Measurements from ENCODE around the gene COMMD10.

The COMMD10 gene

DNA sequence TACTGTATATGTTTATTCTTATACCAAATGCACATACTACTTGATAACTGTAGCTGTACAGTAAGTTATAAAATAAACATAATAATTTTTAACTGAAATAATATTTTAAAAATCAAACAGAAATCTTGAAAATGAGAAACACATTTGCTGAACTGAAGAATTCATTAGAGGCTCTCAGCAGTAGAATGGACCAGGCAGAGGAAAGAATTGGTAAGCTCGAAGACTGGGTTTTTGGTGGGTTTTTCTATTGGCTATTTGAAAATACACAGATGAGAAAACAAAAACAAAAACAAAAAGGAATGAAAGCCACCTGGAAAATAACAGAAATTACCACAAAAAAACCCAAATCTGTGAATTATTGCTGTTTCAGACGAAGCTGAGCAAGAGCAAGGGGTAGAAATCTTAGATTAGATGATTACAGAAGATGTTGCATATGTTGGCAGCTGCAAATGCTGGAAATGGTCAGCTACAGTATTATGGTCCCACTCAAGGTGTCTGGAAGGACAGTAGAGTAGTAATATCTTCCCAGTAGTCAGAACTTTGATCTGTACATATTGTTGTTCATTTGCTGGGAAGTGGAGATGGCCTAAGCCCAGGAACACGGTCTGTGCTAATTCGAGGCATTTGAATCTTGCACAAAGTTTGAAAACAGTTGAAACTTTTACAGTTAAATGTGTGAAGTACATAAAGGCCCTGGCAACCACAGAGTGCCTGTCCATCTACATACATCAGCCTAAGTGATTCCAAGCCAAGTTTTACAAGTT, 233.4 kb downstream of the COMMD10 start:
- peaks cover 11% of the 10 kb centered on the region for H3K4me1 ChIP-seq (ENCODE audit: insufficient read depth, low read length)
- no peak overlapping the region for H3K27ac ChIP-seq (ENCODE audit: low read depth, low read length)
- H3K4me3 ChIP-seq (ENCODE audit: low read depth in 1 of 2, low read length in 2 of 2), result no peak overlapping the region
- no peaks in the 10 kb centered on the region for H3K36me3 ChIP-seq (ENCODE audit: insufficient read depth, low read length)
- H3K27me3 ChIP-seq (ENCODE audit: control insufficient read depth in 1 of 2, insufficient read depth in 2 of 2, low read length in 2 of 2), result no peaks in the 10 kb centered on the region
- H3K9me3 ChIP-seq (ENCODE audit: low read length), result peaks cover 4% of the 10 kb centered on the region
- no peak overlapping the region for H3K9ac ChIP-seq (ENCODE audit: low read length)

DNA sequence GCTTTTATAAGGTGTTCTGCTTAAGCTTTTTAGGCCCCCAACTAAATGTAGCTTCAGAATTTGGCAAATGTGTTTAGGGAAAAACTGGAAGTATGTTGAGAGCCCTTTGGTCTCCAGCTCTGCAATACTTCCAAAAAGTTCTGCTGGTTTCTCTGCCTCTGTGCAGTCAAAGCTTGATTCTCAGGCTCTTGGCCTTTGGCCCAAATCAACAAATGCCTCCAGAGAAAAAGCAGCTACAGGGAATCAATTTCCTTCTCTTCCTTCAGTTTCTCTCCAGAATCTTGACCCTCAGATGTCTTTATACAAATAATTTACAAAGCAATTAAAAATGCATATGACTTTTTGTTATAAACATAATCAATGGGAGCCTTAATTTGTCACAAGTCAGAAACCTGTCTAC, 235.7 kb downstream of the COMMD10 start:
- Histone ChIP-seq H3K27me3 (ENCODE audit: control insufficient read depth in 1 of 2, insufficient read depth in 2 of 2, low read length in 2 of 2) (no peaks in the 10 kb centered on the region), H3K9ac (ENCODE audit: low read length) (no peak overlapping the region), H3K4me1 (ENCODE audit: insufficient read depth, low read length) (peaks cover 11% of the 10 kb centered on the region), H3K27ac (ENCODE audit: low read depth, low read length) (no peak overlapping the region), H3K36me3 (ENCODE audit: insufficient read depth, low read length) (no peaks in the 10 kb centered on the region), H3K4me3 (ENCODE audit: low read depth in 1 of 2, low read length in 2 of 2) (no peak overlapping the region), H3K9me3 (ENCODE audit: low read length) (peaks cover 4% of the 10 kb centered on the region)

DNA sequence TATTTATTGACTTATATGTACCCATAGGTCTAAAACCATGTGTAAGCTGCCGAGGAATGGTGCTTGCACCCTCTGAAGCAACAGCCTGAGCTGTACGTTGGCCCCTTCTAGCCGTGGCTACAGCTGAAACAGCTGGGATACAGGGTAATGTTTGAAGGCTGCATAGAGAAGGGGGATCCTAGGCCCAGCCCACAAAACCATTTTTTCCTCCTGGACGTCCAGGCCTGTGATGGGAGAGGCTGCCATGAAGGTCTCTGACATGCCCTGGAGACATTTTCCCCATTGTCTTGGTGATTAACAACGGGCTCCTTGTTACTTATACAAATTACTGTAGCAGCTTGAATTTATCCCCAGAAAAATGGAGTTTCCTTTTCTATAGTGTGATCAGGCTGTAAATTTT, 244.7 kb downstream of the COMMD10 start:
- Histone ChIP-seq H3K9ac (ENCODE audit: low read length) (no peak overlapping the region), H3K9me3 (ENCODE audit: low read length) (no peaks in the 10 kb centered on the region), H3K36me3 (ENCODE audit: insufficient read depth, low read length) (no peaks in the 10 kb centered on the region), H3K4me1 (ENCODE audit: insufficient read depth, low read length) (no peaks in the 10 kb centered on the region), H3K27me3 (ENCODE audit: control insufficient read depth in 1 of 2, insufficient read depth in 2 of 2, low read length in 2 of 2) (no peaks in the 10 kb centered on the region), H3K27ac (ENCODE audit: low read depth, low read length) (no peak overlapping the region), H3K4me3 (ENCODE audit: low read depth in 1 of 2, low read length in 2 of 2) (no peak overlapping the region)

DNA sequence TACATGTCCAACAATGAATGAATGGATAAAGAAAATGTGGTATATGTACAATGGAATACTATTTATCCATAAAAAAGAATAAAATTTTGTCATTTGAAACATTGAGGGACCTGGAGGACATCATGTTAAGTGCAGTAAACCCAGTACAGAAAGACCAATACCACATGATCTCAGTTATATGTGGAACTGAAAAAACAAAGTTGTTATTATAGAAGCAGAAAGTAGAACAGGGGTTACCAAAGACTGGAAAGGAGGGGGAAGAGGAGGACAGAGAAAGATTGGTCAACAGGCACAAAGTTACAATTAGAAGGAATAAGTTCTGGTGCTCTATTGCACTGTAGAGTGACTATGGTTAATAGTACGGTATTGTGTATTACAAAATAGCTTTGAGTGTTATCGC, 256.0 kb downstream of the COMMD10 start:
- no peak overlapping the region for H3K4me3 ChIP-seq (ENCODE audit: low read depth in 1 of 2, low read length in 2 of 2)
- H3K27ac ChIP-seq (ENCODE audit: low read depth, low read length), result no peak overlapping the region
- H3K9me3 ChIP-seq (ENCODE audit: low read length), result no peaks in the 10 kb centered on the region
- H3K36me3 ChIP-seq (ENCODE audit: insufficient read depth, low read length), result no peaks in the 10 kb centered on the region
- no peaks in the 10 kb centered on the region for H3K4me1 ChIP-seq (ENCODE audit: insufficient read depth, low read length)
- no peak overlapping the region for H3K9ac ChIP-seq (ENCODE audit: low read length)
- H3K27me3 ChIP-seq (ENCODE audit: control insufficient read depth in 1 of 2, insufficient read depth in 2 of 2, low read length in 2 of 2), result no peaks in the 10 kb centered on the region
